Medulla oblongata (tissue), 1 donor: ENCODE measurements around the gene FMN2.
"Not testable (repeated sequence)": the region's sequence is repeated elsewhere in the genome, so short reads cannot be mapped to it uniquely, and the experiment has no call there.

Experiments used
- DNase-seq: peaks from one replicate; pipeline ENCODE4 v3.0.0-alpha.2; 2015; ENCODE audit errors: extremely low spot score

Gene FMN2

GRCh38 chr1:240362826-240363225, 271.1 kb downstream of the FMN2 start:
- no peak for DNase-seq

- no peak for DNase-seq
Observed at GRCh38 chr1:240363315-240363714, 271.6 kb downstream of the FMN2 start.

GRCh38 chr1:240363914-240364313, 272.2 kb downstream of the FMN2 start:
- no peak for DNase-seq

- DNase-seq: no peak
Observed at GRCh38 chr1:240366636-240367035, 275.0 kb downstream of the FMN2 start.

GRCh38 chr1:240385551-240385950, 293.9 kb downstream of the FMN2 start:
- no peak for DNase-seq

DNA sequence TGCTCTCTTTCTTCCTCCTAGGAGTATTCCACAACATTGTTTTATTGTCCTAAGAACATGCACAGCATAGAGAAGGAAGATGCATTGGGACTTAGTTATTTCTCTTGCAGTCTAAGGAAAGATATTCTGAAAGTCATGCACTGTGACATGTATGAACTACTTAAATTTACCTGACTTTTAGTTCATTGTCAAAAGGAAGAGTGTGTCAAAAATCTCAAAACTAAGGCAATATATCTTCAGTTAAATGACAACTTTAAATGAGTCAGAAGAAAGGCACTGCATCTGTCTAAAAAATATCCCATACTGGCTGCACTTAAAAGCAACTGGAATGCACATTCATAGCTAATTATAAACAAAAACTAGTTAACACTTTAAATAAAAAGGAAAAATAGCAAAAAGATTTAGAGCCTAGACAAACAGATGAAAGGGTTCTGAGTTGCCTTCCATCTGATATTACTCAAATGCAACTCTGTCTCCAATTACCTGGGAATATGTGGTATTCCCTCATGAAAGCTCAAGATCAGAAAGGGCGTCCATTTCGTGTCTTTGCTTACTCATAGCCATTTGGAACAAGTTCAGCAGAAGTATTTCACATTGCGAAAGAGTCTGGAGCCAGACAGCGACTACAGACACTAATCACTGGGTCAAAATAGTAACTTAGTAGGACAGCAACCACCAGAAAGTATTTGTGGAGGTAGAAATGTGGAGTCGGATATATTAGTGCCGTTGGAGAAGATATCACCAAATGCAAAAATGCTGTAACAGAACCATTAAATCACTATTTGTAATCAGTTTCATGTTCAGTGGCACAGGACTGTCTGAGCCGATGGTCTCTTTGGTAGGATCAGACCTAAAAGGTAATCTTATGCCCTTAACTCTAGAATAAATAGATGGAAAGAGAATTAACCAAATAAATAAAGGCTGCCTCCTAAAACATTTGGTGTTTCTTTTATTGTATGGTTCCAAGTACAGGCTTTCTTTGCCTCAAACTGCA, 294.6 kb downstream of the FMN2 start:
- DNase-seq: no peak

- DNase-seq: no peak
Observed at GRCh38 chr1:240387051-240387450, 295.4 kb downstream of the FMN2 start.

- no peak for DNase-seq
Observed at GRCh38 chr1:240391660-240392260, 300.1 kb downstream of the FMN2 start.

- DNase-seq: no peak
Observed at GRCh38 chr1:240394353-240394752, 302.7 kb downstream of the FMN2 start.

DNA sequence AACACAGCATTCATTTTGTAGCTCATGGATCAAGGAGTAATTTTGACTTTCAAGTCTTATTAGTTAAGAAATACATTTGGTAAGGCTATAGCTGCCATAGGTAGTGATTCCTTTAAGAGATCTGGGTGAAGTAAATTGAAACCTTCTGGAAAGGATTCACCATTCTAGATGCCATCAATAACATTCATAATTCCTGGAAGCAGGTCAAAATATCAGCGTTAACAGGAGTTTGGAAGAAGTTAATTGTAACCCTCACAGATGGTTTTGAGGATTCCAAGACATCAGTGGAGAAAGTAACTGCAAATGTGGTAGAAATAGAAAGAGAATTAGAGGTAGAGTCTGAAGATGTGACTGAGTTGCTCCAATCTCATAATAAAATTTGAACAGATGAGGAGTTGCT, 303.7 kb downstream of the FMN2 start:
- no peak for DNase-seq

- DNase-seq: no peak
Observed at GRCh38 chr1:240399381-240399780, 307.7 kb downstream of the FMN2 start.

DNA sequence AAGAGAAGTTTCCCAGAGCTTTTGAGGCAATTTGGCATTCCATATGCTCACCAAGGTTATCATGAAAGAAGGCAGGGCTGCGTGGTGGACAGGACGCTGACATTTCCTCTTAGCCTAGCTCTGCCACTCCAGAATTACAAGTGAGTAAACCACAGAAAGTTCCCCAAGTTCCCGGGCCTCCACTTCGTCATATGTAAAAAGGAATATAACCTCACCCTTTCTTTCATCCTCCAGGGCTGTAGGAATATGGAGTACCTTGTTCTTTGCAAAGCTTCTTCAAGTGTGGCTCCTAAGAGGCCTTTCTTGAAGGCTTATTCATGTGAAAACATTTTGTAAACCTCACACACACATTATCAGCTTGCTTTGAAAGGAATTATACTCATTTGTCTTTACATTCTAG, 310.0 kb downstream of the FMN2 start:
- no peak for DNase-seq

DNA sequence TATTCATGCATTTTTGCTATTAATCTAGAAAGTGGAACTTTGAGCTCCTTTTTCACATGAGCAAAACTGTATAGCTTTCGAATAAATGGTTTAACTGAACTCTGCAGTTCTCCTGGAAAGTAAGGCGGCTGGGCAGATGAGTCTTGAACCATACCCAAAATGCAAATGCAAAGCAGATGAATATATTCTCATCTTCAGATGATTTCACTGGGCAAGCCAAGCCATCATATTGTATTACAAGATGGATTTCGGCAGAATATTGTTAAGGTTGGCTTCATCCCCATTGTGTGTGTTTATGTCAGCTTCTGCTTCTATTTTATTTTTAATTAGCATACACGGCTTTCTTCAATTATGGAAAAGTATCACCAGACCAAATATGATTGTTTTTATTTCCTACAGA, 310.6 kb downstream of the FMN2 start:
- no peak for DNase-seq

- no peak for DNase-seq
Observed at GRCh38 chr1:240404286-240404685, 312.6 kb downstream of the FMN2 start.

DNA sequence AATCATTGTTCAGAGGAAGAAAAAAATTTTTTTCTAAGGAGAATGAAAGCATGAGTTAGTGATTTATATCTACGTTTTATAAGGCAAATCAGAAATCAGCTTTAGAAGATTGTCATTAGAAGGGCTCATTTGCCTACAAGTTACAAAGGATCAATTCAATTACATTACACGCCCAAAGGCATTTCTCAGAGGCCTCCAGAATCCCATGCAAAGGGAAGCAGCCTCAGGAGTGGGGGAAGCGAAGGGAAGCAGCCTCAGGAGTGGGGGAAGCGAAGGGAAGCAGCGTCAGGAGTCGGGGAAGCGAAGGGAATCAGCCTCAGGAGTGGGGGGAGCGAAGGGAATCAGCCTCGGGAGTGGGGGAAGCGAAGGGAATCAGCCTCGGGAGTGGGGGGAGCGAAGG, 314.1 kb downstream of the FMN2 start:
- DNase-seq: no peak

DNA sequence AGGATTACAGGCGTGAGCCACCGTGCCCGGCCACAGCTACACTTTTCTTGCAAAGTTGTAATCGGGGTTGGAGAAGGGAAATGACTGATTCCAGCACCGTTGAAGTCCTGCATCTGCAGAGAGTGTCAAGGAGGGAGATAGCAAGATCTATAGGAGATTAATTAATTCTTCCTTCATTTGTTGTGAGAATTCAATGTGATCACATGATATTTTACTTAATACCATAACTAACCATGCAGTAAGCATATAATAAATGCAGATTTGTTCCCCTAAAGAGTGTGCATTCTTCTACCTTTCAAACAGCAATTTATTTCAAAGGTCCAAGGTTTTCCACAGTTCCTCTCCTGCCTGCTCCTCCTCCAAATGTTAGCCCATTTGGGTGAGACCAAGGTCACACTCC, 315.7 kb downstream of the FMN2 start:
- DNase-seq: no peak

DNA sequence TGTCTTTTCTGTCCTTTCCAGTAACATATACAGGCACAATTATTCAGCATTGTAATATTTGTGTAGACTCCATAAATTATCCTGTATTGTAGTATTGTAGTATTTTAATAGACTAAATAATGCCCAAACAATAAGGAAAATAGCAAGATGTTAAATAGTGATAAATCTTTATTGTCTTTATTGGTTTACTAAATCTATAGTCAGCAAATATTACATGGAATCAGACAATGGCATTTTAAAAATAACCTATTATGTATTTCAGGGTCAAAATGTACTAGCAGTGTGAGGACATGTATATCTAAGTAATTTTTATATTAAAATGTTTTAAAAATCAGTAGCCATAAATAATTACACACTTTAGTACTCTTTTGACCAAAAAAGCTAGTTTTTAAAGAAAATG, 317.9 kb downstream of the FMN2 start:
- no peak for DNase-seq

- no peak for DNase-seq
Observed at GRCh38 chr1:240413732-240414131, 322.0 kb downstream of the FMN2 start.

DNA sequence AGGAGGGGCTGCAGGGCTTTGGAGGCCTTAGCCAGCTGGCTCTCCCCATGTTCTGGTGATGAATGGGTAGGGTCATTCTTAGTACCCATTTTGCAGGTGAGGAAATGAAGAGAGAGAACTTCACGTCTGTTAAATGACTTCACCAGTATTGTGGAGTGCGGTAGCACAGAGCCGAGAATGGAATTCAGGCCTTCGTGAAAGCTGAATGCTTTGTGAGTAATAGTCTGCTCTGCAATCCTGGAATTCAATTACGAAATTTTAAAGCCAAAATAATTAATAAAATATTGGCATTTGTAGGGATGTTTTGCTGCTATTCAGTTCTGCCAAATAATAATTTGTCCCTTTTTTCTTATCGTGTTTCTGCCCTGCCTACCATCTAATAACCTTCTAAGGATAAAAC, 322.6 kb downstream of the FMN2 start:
- no peak for DNase-seq

DNA sequence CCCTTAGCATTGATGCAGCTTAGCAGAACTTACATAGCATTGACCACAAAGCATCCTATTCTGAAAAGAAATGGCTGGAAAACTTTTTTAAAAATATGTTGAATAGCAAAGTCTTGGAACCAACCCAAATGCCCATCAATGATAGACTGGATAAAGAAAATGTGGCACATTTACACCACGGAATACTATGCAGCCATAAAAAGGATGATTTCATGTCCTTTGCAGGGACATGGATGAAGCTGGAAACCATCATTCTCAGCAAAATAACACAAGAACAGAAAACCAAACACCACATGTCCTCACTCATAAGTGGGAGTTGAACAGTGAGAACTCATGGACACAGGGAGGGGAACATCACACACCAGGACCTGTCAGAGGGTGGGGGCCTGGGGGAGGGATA, 323.3 kb downstream of the FMN2 start:
- DNase-seq: not testable (repeated sequence)

DNA sequence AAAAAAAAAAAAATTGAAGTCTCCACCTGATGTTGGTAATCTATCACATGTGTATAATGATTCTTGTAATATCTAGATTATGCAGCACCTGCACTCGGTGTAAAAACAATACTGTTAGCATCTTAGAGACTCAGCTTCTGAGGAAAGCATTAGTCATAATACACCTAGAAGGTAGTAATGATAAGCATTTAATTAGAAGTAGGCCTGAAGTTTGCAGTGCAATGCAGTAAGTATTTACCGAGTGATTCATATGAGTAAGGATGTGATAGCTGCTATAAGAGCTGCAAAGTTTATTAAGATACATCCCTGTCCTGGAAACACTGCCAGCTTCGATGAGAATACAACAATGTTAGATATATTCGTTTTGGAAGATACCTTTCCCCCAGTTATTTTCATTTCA, 323.8 kb downstream of the FMN2 start:
- DNase-seq: no peak

GRCh38 chr1:240417317-240417716, 325.6 kb downstream of the FMN2 start:
- DNase-seq: no peak

GRCh38 chr1:240420766-240421165, 329.1 kb downstream of the FMN2 start:
- no peak for DNase-seq
